Smooth muscle cell (in vitro differentiated cells): Measurements from ENCODE around the gene MT1A. TPM values are rescaled to one million over a fixed set of nuclear protein-coding genes. Genes with fewer than 3 reads are reported as not detected.

Experiments
- DNase-seq: peaks from one replicate; lab custom pipeline; 2025; ENCODE audit not compliant: unreplicated experiment; lab: John Stamatoyannopoulos, UW
- H2AFZ ChIP-seq: fragments of 200-600 bp; sonication (generic); 2 replicates; pipeline ENCODE4 v1.6.0; 2016; ENCODE audit warnings: antibody characterized with exemption, low read depth, mild to moderate bottlenecking
- H3F3A ChIP-seq: fragments of 200-600 bp; sonication (generic); 2 replicates; pipeline ENCODE4 v1.6.0; 2017; ENCODE audit warnings: antibody characterized with exemption, low read depth
- H3K27ac ChIP-seq: fragments of 200-600 bp; sonication (generic); 2 replicates; pipeline ENCODE4 v1.5.1; 2016; ENCODE audit warnings: low read depth, mild to moderate bottlenecking
- H3K27me3 ChIP-seq: fragments of 200-600 bp; sonication (generic); 2 replicates; pipeline ENCODE4 v1.6.1; 2016; ENCODE audit warnings: low read depth, mild to moderate bottlenecking
- H3K36me3 ChIP-seq: fragments of 200-600 bp; sonication (generic); 2 replicates; pipeline ENCODE4 v1.5.1; 2016; ENCODE audit warnings: low read depth
- H3K4me1 ChIP-seq: fragments of 200-600 bp; sonication (generic); 2 replicates; pipeline ENCODE4 v1.5.1; 2016; ENCODE audit warnings: low read depth
- H3K4me2 ChIP-seq: fragments of 200-600 bp; sonication (generic); 2 replicates; pipeline ENCODE4 v1.6.0; 2016; ENCODE audit warnings: mild to moderate bottlenecking
- H3K4me3 ChIP-seq: fragments of 200-600 bp; sonication (generic); 2 replicates; pipeline ENCODE4 v1.5.1; 2016; ENCODE audit warnings: mild to moderate bottlenecking
- H3K79me2 ChIP-seq: fragments of 200-600 bp; sonication (generic); 2 replicates; pipeline ENCODE4 v1.6.0; 2016; ENCODE audit warnings: low read depth, mild to moderate bottlenecking
- H3K9ac ChIP-seq: fragments of 200-600 bp; sonication (generic); 2 replicates; pipeline ENCODE4 v1.6.0; 2016; ENCODE audit warnings: low read depth
- H3K9me3 ChIP-seq: fragments of 200-600 bp; sonication (generic); replicated peaks from 2 replicates; pipeline ENCODE4 v1.5.1; 2016; ENCODE audit warnings: low read depth
- H4K20me1 ChIP-seq: fragments of 200-600 bp; sonication (generic); 2 replicates; pipeline ENCODE4 v1.6.0; 2016; ENCODE audit warnings: low read depth
- CTCF ChIP-seq: fragments of 200-600 bp; sonication (generic); IDR thresholded peaks from 2 replicates; pipeline ENCODE4 v1.5.1; 2017; ENCODE audit warnings: borderline replicate concordance, mild to moderate bottlenecking, antibody characterized with exemption; ENCODE audit not compliant: insufficient read depth, poor library complexity, severe bottlenecking
- WGBS: methylation state at CpG from one replicate; pipeline ENCODE4 v1.1.7; 2016; ENCODE audit warnings: low lambda C conversion rate; 5-methylcytosine and 5-hydroxymethylcytosine counted together
- polyA plus RNA-seq: library from polyadenylated mRNA; unstranded; fragments of >200 nt; fragmentation: Nextera tagmentation; extraction: Ambion mirVana; gene quantifications from 2 replicates; pipeline ENCODE4 v1.2.1, GENCODE V29; 2016
- total RNA-seq: library from RNA; depleted of rRNA; stranded (reverse); fragments of >200 nt; gene quantifications from 2 replicates; pipeline ENCODE4 v1.2.3, GENCODE V29; 2014

MT1A gene
- total and polyA plus RNA-seq, 2 experiments from 2014 or later: not detected

GRCh38 chr16:56682703-56683397 is 44.4 kb downstream of the MT1A start:
- Histone ChIP-seq H3K9me3 (no peaks in the 10 kb centered on the region), H3K27ac (no peak overlapping the region)

GRCh38 chr16:56683424-56684172 is 45.1 kb downstream of the MT1A start:
- TF ChIP-seq CTCF: no peak
- H3K79me2 ChIP-seq: no peaks in the 10 kb centered on the region
- no peak overlapping the region for H3K4me2 ChIP-seq
- no peaks in the 10 kb centered on the region for H3K36me3 ChIP-seq
- no peaks in the 10 kb centered on the region for H4K20me1 ChIP-seq
- no peaks in the 10 kb centered on the region for H3K9me3 ChIP-seq
- H3K4me1 ChIP-seq: no peaks in the 10 kb centered on the region
- no peak for DNase-seq
- H3K9ac ChIP-seq: no peak overlapping the region
- 87% methylated on average over 5 of the region's 5 CpGs for WGBS
- no peak overlapping the region for H2AFZ ChIP-seq
- no peak overlapping the region for H3K4me3 ChIP-seq
- no peaks in the 10 kb centered on the region for H3F3A ChIP-seq
- H3K27me3 ChIP-seq: peaks cover 5% of the 10 kb centered on the region
- no peak overlapping the region for H3K27ac ChIP-seq

More at GRCh38 chr16:56682703-56683397, 44.4 kb downstream of the MT1A start:
- no peaks in the 10 kb centered on the region for H3F3A ChIP-seq
- H4K20me1 ChIP-seq: no peaks in the 10 kb centered on the region
- H2AFZ ChIP-seq: peak overlapping the region; percentile 98
- DNase-seq: no peak
- 36% methylated on average over 8 of the region's 8 CpGs for WGBS
- H3K4me2 ChIP-seq: peak overlapping the region; percentile 99
- peaks cover 8% of the 10 kb centered on the region for H3K27me3 ChIP-seq
- no peaks in the 10 kb centered on the region for H3K4me1 ChIP-seq
- no peaks in the 10 kb centered on the region for H3K36me3 ChIP-seq
- TF ChIP-seq CTCF: no peak
- H3K79me2 ChIP-seq: no peaks in the 10 kb centered on the region
- peak overlapping the region; percentile 55 for H3K9ac ChIP-seq
- H3K4me3 ChIP-seq: peak overlapping the region; percentile 63

GRCh38 chr16:56684256-56684925 is 45.9 kb downstream of the MT1A start:
- peaks cover 5% of the 10 kb centered on the region for H3K27me3 ChIP-seq
- H3K4me1 ChIP-seq: no peaks in the 10 kb centered on the region
- H3F3A ChIP-seq: no peaks in the 10 kb centered on the region
- H3K27ac ChIP-seq: no peak overlapping the region
- H3K36me3 ChIP-seq: no peaks in the 10 kb centered on the region
- no peak overlapping the region for H3K4me2 ChIP-seq
- no peak for TF ChIP-seq CTCF
- no peak overlapping the region for H2AFZ ChIP-seq
- no peaks in the 10 kb centered on the region for H4K20me1 ChIP-seq
- H3K79me2 ChIP-seq: no peaks in the 10 kb centered on the region
- WGBS: 79% methylated on average over 4 of the region's 4 CpGs
- H3K4me3 ChIP-seq: no peak overlapping the region
- no peak for DNase-seq
- H3K9ac ChIP-seq: no peak overlapping the region
- no peaks in the 10 kb centered on the region for H3K9me3 ChIP-seq
